Stimulated activated CD8-positive, alpha-beta memory T cell treated with anti-CD3 and anti-CD28 coated beads, Interleukin-12 subunit alpha, Interleukin-12 subunit beta, amount 100 ng/mL, for 4 hours (primary cell): ENCODE results near the gene CNNM1.

Source experiments
- DNase-seq: peaks from one replicate; pipeline ENCODE4 v3.0.0-alpha.2; 2020; ENCODE audit warnings: low read depth

Gene CNNM1

DNA sequence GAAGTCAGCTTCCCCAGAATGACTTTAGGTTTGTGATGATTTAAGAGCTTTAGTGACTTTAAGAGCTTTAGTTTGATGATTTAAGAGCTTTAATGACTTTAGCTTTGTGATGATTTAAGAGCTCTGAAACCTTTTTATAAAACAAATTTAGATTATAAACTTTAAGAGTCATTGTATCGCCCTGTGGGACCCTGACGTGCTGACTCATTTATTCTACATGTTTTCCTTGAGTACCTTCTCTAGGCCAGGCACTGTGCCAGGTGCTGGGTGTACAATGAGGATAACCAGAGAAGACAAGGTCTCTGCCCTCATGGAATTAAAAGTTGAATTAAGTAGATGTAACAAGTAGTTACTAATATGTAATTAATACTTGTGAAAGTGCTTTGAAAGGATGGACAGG is 45.4 kb downstream of the CNNM1 start:
- DNase-seq, result no peak

DNA sequence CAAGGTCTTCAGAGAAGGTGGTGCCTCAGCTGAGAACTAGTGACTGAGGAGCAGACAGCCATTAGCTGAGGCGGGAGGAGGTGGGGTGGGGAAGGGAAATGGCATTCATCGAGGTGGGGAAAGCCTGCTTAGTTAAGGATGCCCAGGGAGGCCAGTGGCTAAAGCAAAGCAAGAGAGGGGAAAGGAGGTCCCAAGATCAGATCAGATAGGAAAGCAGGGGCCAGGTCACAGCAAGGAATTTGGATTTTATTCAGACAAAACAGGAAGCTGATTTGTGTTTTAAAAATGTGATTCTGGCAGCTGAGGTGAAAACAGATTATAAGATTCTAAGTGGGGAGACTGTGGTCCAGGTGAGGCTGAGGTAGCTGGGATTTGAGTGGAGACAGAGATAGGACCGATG is 45.8 kb downstream of the CNNM1 start:
- DNase-seq, result no peak

DNA sequence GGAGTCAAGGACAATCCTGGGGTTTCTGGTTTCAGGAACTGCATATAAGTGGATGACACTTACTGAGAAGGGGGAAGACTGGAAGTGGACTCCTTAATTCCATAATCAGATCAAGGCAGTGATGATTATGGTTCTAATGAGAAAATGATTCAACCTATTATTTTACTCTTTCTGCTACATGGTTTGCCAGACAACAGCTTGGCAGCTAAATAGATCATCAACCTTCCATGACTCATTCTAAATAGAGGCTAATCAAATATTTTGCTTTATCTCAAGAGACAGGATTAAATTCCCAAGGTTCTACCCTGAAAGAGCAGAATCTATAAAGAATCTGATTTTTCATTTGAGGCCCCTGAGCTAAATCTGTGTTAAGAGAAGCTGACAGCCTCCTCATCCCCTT is 46.3 kb downstream of the CNNM1 start:
- DNase-seq, result no peak

DNA sequence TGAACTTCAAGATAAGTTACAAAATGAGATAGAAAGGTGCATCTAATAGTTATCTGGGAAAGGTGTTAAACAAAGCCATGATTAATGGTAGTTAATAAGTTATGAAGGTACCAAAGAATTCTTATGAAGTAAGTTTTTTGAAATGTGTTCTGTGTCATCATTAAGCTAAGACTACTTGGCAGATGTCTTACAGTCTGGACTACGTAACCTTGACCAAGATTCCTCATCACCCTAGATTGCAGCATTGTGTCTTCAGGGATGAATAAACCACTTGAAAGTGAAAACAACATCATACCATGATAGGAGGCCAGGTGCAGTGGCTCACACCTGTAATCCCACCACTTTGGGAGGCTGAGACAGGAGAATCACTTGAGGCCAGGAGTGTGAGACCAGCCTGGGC is 53.0 kb downstream of the CNNM1 start:
- no peak for DNase-seq

DNA sequence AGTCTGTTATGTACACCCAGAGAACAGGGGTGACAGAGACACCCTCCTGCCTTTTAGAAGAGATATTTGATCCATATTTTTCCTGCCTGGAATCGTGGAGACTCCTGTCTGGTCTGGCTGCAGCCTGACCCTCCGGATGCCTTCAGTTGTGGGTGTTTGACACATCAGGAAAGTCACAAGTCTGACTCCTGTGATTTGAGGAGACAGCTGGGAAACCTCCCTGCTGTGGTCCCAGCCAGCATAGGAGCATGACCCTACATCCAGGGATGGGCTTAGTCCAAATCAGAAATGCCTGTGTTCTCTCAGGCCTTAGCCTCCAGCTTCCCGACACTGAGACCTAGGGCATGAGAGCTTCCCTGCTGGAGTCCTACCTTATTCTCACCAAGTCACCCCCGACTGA is 57.9 kb downstream of the CNNM1 start:
- no peak for DNase-seq

DNA sequence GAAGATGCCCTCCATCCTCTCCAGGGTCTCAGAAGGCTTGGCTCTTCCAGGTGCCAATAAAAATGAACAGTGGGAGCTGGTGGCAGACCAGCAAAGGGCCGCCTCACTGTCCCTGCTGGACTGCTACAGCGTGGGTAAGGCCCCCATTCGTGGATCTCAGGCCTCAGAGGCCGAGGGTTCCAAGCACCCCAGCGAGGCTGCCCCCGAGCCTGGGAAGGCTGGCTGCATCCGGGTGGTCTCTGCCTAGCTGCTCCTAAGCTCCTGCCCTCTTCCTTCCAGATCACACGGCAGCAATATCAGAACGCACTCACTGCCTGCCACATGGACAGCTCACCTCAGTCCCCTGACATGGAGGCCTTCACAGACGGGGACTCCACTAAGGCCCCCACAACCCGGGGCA is 58.4 kb downstream of the CNNM1 start:
- no peak for DNase-seq

DNA sequence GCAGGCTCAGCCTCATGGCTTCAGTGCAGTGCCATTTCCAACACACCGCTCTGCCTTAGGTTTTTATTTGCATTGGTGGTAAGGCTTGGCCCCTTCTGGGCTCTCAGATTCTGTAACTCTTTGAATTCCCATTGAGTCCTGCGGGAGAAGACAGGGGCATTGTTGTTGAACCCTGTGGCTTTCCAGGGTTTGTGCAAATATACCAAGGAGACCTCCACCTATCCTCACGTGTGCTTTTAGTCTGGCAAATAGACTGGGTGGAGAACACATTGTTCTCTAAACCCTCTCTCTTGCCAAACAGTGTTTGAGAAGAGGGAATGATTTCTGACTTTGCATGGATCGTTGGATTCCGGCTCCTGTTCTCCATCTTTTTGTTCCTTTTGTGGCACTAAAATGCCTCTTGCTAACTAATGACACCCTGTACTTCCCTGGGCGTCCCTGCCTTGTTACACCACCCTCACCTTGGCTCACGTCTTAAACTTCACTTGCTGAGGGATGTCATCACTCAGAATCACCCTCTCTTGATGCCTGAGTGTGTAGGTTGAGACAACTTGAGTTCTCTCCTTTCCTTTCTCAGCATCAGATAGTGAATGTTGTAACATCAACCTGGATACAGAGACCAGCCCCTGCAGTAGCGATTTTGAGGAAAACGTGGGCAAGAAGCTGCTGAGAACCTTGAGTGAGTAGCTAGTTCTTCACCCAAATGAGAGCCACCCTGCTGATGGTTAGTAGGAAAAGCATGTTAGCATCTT is 60.7 kb downstream of the CNNM1 start:
- DNase-seq, result no peak

DNA sequence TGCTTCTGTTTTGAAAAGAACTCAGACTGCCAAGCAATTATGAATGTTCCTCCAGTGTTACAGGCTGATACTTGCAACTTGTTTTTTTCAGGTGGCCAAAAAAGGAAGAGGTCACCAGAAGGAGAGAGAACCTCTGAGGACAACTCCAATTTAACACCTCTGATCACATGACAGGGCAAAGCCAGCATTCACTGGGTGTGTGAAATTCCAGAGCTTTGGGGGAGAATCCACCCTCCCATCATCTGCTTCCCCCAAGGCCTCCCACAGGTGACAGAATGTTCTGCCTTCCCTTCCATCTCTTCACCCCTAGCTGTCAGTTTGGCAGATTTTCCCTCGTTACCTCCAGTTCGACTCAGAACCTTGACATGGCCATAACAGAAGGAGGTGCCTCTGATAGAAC is 62.2 kb downstream of the CNNM1 start:
- no peak for DNase-seq

DNA sequence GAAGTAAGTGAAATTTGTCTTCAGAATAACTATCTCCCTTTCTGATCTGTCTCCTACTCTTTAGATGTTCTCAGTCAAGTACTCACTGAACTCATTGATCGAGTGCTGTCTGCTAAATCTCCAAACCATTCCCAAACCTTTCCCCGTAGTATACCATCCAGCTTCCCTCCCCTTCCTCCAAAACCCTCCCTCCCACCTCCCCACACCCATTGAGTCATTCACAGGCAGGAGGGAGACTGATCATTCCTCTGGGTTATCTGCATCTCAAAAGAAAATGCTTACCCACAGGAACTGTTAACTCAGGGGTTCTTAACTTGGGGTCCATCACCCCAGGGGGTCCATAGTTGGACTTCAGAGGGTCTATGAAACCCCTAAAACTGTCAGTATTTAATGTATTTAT is 63.9 kb downstream of the CNNM1 start:
- DNase-seq, result no peak

DNA sequence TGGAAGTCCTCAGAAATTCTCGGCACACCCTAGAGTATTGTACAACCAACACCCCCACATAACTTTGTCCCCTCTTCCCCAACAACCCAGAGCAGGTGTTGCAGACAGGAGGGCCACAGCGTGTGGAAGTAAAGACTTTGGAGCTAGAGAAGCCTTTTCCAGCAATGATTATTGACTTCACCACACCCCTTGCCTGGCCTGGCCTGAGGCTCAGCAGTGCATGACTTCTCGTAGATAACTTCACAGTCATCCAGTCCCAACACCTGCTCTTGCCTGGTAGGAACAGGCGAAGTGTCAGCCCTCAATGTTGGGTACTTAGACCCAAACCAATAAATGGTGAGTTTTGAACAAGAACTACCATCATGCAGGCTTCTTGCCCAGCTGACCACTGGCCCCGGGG is 64.5 kb downstream of the CNNM1 start:
- DNase-seq, result no peak

DNA sequence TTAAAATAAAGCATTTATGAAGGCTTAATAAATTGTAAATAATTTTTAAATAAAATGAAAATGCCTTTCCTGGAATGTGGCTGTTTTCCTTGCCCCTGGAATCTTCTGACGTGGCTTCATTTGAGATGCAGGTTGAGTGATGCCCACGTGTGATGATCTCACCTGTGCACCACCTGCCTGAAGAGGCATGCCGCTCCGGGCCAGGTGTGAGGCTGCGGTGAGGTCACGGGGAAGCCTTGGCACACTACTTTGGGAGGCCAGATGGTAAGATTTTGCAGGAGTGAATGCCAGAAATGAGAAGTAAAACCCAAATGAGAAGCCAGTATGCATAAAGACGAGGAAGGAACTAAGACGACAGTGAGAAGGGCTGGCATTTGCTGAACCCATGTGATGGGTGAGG is 65.1 kb downstream of the CNNM1 start:
- no peak for DNase-seq

DNA sequence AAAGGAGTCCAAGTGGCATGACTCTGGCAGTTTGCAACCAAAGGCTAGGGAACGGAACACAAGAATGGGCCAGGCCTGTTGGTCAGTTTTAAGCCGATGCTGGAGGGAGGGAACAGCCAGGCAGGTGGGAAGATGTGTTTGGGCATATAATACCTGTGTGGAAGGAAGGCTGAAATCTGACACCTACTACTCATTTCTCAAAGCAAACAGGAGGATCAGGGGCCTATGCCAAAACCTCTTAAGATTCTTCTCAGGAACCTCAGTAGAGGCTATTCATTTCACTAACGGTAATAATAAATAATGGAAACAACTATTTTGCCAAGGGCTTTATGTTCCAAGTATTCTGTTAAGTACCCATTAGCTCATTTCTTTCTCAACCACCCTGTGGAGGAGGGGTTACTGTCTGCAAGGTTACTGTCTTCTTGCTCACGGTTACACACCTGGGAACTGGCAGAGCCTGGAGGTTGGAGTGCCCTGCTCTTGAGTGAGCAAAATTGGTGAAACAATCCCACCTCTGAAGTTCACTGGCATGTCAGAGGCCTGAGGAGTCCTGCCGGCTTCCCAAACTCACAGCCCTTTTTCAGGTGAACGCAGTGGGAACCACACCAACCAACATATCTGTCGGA is 65.7 kb downstream of the CNNM1 start:
- DNase-seq, result no peak

DNA sequence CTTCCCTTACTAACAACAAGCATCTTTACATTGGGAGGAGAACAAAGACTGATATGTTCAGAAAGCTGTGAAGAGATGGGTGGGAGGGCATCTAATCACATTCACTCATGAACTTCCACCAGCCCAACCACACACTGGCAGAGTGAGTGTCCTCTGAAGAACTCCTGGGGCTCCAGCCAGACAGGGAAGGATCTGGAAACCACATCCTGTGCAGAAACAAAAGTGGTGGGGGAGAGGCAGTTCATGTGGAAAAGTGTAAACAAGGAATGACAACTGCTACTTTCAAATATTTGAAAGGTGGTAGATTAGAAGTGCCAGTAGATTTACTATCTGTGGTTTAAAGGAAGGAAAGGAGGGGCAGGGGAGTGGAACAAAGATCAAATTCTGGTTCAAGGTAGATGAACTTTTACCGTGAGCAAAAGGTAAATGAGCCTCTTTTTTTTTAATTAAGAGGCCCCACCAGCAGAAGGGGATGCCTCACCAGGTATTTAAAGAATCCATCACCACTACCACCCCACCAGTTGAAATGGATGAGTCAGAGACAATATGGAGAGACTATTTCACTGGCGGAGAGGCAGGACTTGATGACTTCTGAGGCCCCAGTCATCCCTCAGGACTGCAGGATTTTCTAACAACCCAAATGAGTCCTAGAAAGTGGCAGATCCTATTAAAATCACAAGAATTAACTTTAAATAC is 66.7 kb downstream of the CNNM1 start:
- DNase-seq, result no peak

DNA sequence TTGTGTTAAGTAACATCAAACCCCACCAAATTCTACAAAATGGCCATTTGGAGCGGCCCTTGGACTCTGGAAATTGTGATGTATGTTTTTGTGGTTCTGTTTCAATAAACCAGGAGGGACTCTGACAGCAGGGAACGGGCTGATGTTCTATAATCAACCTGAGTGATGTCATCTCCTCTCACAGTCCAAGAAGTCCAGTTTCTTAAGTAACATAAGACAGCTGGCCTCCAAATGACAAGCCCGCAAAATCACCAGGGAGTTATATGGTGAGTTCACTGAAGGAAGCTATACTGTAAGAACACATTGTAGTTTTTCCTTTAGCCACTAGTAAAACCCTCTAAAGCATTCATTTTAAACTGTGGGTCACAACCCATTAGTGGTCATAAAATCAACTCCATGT is 67.3 kb downstream of the CNNM1 start:
- no peak for DNase-seq

DNA sequence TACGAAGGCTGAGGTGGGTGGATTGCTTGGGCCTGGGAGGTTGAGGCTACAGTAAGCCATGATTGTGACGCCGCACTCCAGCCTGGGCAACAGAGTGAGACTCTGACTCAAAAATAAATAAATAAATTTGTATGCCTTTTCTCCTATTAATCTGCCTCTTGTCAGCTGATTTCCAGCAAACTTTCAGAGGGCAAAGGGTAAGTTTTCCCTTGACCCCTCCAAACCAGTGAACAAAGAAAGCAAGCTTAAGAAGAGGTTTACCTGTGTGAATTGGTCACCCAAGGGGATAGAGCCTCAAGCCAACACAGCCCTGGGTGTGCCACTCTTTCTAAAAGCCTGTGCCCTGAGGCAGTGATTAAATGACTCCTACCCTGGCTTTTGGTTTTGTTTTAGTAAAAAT is 70.5 kb downstream of the CNNM1 start:
- no peak for DNase-seq

DNA sequence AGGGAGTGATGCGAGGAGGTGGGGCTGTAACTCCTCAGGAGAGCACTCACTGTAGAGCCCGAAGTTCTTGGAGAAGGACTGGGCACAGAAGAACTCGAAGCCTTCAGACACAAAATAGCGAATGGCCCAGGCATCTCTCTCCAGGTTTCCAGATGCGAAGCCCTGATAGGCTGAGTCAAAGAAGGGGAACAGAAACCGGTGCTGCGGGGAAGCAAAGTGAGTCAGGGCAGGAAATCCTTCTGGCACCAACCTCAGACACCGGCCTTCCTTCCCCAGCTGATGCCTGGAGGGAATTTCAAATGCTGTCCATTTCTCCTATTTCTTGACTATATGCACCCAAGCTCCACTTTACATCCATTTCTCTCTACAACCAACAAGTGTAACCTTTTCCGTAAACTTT is 74.5 kb downstream of the CNNM1 start:
- no peak for DNase-seq

DNA sequence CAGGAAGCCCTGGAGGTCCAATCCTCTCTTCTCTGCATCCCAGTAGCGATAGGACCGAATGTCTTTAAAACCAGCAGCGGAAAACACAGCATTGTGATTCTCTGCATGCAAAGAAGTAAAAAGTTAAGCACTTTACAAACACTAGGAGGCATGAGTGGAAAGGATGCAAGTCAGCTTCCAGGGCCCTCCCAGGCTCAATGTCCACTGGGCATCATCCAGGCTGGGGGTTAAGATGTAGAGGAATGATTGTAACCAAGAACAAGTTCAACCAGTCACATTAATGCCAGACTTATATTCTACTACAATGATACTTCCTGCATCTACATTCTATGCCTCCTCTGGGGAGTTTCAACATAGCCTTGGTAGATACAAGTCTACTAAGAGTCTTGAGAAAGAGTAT is 77.0 kb downstream of the CNNM1 start:
- no peak for DNase-seq

DNA sequence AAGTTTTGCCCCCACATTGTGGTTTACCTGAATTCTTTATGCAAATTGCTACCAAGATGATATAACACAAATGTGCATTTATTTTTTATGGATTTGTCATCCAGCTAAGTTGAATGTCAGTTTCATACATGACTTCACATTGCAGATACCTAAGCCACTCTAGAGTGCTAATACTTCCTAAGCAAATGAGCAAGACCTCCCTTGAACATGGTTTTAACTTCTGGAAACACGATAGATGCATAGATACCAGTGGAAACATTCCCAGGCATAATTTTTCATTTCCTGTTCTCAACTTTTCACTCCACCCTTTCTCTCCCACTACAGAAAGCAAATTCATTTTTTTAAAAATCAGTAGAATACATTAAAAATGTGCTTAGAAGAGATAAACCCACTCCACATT is 81.0 kb downstream of the CNNM1 start:
- no peak for DNase-seq

DNA sequence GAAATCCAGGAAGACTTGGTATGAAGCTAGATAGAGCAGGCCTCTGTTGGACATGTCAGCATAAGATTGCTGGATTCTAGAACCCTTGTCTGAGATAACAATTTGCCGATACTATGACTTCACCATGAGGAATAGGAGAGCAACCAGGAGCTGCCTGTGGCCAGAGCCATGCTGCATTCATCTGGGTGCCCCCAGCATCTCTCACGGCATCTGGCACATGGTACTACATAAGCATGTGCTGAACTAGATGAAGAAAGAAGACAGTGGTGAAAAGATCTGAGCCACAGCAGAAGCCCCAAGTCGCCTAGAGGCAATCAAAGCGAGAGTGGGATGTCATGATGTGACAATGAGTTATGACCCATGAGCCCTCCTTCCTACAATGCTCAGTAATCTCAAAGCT is 81.7 kb downstream of the CNNM1 start:
- DNase-seq, result no peak

DNA sequence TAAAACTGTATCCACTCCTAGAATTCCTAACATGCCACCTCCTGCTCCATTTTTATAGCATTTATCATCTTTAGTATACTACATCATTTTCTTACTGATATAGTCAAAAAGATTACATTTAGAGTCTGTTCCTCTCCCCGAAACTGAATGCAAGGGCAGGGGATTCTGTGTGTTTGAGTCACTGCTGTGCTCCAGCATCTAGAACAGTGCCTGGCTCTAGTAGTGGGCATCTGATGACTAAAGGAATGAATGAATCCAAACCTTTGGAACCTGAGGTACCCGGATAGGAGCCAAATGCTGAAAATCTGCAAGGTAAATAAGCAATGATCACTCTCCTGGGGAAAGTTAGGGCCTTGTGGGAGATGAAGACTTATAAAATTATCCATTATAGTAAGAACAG is 82.4 kb downstream of the CNNM1 start:
- DNase-seq, result no peak

DNA sequence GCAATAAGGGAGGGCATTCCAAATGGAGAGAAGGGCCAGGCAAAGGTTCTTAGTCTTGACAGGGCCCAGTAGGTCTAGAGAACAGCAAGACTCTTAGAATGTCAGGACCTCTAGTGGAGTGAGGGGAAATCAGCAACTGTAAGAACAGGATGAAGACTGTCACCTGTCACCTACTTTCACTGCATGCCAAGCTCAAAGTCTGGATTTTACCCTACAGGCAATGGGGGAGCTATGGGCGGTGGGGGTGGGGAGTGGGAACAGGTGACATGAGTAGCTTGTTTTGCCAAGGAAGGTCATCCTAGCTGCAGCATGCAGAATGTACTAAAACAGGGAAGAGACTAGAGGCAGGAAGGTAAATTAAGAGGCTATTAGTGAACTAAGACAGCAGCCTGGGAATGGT is 82.9 kb downstream of the CNNM1 start:
- DNase-seq, result no peak

DNA sequence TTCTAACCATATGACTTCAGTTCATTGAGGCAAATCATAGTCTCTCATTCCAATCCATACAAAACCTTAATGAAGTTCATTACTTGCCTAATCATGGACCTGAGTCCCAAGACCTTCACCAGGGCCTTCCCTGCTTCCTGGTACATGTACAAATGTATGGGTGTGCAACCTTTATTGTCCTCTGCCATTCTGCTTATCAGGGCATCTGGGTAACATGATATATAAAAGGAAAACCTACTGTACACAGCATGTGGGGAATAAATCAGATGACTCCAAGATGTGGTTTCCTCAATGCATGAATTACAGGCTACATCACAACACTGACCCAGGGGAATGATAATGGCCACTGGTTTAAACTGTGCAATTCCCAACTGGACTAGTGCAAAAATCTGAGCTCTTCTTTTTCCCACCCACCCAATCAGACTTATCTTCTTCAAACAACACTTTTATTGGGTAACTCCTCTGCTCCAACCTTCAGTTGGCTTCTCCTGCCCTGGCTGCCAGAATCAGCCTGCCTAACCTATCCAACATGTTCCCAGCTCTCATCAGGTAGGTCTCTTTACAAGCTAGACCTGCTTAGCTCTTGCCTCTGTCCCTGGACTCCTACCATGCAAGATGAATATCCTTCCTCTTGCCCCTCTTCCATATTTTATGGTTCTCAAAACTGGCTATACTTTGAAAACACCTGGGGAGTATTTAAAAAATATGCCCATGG is 89.9 kb downstream of the CNNM1 start:
- DNase-seq, result no peak

DNA sequence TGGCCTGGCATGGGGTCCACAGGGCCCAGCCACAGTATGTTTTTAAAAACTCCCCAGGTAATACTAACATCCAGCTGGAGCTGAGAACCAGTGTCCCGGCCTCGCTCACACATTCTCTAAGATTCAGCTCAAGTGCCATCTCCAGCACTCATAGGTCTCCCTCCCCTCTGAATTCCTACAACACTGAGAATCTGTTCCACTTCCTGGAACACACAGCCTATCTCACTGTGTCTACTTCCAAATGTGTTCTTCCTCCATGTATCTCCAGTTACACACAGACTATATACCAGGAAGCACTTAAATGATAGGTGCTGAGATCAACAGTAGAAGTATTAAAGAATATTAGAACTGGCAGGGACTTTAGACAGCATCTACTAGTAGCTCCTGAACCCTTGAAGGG is 90.5 kb downstream of the CNNM1 start:
- DNase-seq, result no peak
